ENCODE results near the gene PTX4.

The PTX4 gene

GRCh38 chr16:1447965-1448364 lies 40.8 kb downstream of the PTX4 start:
- TF ChIP-seq CTCF (IDR thresholded peaks at IDR 0.05; ENCODE audit: low read length, missing control alignments): no peak
- no peak overlapping the region for H3K4me3 ChIP-seq (replicated peaks; ENCODE audit: low read depth, low read length)
- DNase-seq (ENCODE audit: low read depth): no peak

- no peak for TF ChIP-seq CTCF (IDR thresholded peaks at IDR 0.05; ENCODE audit: low read length, missing control alignments)
- no peak overlapping the region for H3K4me3 ChIP-seq (replicated peaks; ENCODE audit: low read depth, low read length)
- no peak for DNase-seq (ENCODE audit: low read depth)
Observed at GRCh38 chr16:1446296-1447080, 42.3 kb downstream of the PTX4 start.

- H3K4me3 ChIP-seq (replicated peaks; ENCODE audit: low read depth, low read length): no peak overlapping the region
- DNase-seq (ENCODE audit: low read depth): no peak
- no peak for TF ChIP-seq CTCF (IDR thresholded peaks at IDR 0.05; ENCODE audit: low read length, missing control alignments)
Observed at GRCh38 chr16:1445518-1446203, 43.1 kb downstream of the PTX4 start.

- TF ChIP-seq CTCF (IDR thresholded peaks at IDR 0.05; ENCODE audit: low read length, missing control alignments): no peak
- no peak for DNase-seq (ENCODE audit: low read depth)
- no peak overlapping the region for H3K4me3 ChIP-seq (replicated peaks; ENCODE audit: low read depth, low read length)
Observed at GRCh38 chr16:1444730-1445517, 43.8 kb downstream of the PTX4 start.

- H3K4me3 ChIP-seq (replicated peaks; ENCODE audit: low read depth, low read length): no peak within 1 kb of the TSS
- no peak for TF ChIP-seq CTCF (IDR thresholded peaks at IDR 0.05; ENCODE audit: low read length, missing control alignments)
Observed at GRCh38 chr16:1443980-1444729, 44.6 kb downstream of the PTX4 start, which contains the start of gene CCDC154. Gene CCDC154, minus strand, starts transcription at chr16:1444556. Its CDS starts 234 bp downstream, at chr16:1444322.

GRCh38 chr16:1443403-1443973 lies 45.3 kb downstream of the PTX4 start:
- TF ChIP-seq CTCF (IDR thresholded peaks at IDR 0.05; ENCODE audit: low read length, missing control alignments): no peak
- DNase-seq (ENCODE audit: low read depth): no peak
- no peak overlapping the region for H3K4me3 ChIP-seq (replicated peaks; ENCODE audit: low read depth, low read length)

More at GRCh38 chr16:1443980-1444729, 44.6 kb downstream of the PTX4 start, which contains the start of gene CCDC154:
- no peak for DNase-seq (ENCODE audit: low read depth)
